ENCODE measurements around the gene CDH23.

The CDH23 gene

DNA sequence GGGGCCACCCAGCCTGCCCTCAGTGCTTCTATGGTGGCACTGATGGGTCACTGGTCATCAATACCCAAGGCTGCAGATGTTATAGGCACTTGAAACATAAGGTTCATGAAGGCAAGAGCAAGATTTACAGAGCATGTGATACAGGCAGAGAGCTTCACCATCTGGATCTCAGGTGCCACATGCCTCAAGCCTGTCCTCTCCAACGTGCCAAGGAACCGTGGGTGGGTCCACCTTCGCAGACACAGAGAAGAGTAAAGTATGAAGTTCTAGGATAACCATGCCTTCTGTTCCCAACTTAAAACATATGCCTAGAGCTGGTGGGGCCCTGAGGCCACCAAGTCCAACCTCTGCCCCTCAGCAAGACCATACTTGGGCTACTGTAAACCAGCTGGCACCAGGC lies 26.7 kb upstream of the CDH23 start:
- DNase-seq, result no peak

DNA sequence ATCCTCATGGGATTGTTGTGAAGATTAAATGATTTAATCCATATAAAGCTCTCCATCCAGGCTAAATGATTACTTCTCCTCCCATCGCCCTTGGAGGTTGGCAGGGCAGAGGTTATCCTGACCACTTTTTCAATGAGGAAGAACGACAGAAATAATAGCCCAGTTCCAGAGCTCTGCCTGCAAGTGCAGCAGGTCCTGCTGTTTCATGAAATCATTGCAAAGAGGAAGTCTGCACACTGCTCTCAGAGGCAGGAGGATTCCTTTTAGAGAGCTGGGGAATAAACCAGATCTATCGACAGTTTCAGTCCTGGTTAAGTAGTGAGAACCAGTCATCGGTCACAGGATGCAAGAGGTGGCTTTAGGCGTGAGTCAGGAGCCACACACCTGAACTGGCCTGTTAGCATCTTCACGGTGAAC lies 25.0 kb upstream of the CDH23 start:
- DNase-seq, result no peak

DNA sequence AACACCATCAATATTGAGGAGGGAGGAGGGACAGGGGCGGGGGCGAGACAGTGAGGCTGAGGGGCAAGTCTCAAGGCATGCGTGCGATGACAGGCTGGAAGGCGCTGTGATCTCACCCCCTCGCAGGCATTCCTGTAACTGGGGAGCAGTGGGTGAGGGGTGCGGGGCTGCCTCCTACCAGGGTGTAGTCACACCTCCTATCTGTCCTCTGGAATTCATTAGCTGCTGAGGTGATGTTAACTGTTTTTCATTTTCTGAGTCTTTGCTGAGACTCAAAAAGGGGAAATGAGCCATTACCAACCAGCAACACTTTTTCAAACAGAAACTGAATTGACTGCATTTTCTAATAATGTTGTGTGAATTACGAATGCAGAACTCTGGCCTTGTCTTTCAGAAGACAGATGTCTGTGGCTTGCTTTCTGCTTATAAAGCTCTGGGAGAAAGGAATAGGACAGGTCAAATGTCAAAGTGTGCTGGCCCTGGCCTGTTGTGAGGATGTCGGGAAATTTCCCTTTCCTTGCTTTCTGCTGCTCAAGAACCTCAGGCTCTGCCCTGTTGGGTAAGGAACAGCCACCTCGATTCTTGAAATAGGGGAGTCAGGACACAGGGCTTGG lies 23.7 kb upstream of the CDH23 start:
- DNase-seq, result no peak

DNA sequence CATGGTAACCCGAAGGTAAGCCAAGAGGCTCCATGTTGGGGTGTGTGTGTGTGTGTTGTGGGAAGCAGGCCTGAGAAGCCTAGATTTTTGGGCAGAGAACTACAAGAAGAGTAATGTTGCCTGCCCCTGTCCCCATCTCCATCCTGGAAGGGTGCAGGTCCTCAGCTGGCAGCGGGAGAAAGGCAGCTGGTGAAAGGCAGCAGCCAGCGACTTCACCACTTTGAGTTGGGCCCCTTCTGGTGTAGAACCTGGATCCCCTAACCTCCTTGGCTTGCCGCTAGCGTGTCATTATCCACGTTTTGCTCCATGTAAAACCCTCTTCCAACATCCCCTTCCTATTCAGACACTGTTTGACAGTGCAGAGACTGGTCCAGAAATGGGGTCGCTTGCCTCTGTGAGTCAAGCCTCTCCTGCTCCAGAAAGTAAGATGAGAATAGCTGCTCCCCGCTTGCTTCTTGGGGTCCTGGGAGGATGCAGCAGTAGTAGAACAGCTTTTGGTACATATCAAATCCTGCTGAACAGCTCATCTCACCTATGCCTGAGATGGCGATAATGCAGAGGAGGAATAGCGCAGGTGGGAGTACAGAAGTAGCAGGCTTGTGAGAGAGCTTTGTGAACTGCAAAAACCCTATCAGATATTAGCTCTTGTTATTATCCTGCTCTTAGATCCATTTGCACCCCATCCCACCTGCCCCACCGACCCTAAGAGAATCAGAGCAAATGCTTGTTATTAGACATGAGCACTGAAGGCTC lies 22.1 kb upstream of the CDH23 start:
- DNase-seq, result no peak

DNA sequence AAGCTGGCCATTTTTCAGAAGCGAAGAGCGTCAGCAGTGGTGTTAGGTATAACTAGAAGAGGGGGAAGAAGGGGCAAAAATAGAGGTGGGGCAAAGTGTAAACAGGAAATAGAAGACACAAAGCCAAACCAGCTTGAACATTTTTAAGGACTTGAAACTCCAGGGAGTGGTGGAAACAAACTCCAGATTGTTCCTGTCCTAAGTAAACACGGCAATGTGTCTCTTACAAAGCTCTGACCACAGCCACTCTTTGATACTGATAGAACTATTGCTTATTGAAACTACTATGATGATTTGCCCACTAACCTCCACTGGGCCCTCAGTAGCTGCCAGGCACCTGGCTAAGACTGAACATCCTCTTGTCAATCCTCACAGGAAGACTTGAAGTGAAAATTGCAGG lies 20.8 kb upstream of the CDH23 start:
- DNase-seq, result no peak

DNA sequence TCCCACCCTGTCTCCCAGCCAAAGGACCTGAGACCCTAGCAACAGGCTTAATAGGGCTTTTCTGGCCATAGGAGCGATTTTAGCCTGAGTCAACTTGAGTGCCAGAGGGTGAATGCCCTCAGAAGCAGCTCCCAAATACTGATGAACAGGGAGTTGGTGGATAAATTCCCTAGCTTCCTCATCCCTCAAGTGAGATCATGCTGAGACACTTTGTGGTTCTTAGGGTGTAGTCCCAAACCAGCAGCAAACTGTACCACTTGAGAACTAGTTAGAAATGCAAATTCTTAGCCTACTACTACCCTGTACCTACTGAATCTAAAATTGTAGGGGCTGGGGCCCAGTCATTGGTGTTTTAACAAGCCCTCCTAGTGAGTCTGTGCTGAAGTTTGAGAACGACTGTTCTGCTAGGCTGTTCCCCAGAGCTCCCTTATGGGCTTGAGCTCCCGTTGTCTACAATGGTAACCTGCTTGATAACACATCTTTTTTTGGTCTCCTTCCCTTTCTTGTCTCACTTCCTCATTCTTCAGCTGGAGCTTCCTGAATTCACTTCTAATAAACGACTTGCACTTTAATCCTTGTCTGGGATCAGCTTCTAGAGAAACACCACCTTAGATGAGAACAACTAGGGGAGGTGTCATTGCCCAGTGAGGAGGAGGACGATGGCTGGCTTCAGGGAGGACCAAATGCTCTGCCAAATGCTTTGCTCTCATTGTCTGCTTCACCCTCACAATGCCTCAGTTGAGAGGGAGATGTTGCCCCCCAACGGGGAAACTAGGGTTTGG lies 18.2 kb upstream of the CDH23 start:
- DNase-seq, result no peak

DNA sequence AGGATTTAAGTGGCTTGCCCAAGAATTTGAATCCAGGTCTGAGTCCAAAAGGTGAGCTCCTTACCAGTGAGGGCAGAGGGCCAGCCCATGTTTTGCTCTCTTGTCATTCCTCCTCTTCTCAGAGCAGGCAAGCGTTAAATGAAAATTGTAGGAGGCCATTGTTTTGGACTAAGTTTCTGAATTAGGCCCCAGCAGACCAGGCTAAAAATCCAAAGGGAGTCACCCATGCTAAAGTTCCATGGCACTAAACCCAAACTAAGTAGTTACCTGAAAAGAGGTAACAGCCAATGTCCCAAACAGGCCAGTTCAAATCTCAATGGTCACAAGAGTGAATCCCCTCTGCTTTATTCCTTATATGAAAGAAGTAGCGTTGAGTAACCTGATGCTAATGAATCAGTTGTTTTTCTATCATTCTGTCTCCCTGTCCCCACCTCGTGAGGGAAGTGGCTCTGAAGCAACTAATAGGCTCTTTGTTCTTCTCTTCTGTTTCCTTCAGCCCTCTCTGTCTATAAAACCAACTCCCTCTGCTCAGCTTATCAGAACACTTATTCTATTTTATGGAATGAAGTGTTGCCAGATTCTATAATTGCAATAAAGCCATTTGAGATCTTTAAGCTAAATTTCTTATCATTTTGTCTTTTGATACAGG lies 17.5 kb upstream of the CDH23 start:
- no peak for DNase-seq

DNA sequence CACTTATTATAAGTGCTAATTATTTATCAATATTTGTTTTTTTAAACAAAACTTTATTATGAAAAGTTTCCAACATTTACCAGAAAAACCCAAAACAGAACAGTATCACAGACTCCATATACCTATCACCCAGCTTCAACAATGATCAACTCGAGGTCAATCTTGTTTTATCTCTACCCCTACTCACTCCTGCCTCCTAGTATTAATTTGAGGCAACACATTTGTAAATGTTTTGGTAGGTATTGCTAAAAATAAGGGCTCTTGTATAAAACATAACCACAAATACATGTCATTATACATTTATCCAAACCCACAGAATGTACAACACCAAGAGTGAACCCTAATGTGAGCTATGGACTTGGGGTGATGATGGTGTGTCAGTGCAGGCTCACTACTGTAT lies 15.9 kb upstream of the CDH23 start:
- no peak for DNase-seq

DNA sequence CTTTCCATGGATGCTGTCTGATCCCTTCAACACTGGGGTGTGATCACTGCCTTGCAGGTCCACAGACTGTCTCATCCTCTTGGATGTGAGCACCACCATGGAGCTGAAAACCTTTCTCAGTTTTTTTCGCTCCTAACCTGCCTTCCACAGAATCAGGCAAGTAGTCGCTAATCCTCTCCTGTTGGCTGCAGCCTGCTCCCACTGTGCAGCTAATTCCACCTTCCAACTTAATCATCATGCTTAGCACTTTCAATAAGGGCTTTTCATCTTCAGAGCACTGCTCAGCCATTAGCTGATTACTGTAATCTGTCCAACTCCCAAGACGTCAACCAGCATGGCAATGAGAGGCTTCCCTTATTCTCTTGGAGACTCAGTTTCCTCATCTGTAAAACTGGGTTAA lies 15.1 kb upstream of the CDH23 start:
- DNase-seq, result no peak

DNA sequence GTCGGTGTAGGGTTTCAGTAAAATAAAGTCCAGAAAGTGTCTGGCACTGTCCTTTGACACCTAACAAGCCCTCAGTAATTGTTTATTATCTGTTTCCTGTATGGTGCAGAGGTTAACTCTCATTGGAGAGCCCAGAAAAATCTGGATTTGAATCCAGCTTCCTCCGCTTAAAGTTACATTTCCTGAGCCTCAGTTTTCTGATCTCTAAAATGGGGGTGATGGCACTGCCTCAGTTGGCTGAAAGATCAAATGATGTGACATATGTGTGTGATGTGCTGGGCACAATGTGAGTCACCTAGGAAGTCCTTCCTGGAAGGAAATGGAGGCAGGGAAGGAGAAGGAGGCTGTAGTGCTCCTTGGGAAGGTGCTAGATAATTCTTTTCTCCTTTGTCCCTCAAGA lies 14.7 kb upstream of the CDH23 start:
- DNase-seq, result no peak

DNA sequence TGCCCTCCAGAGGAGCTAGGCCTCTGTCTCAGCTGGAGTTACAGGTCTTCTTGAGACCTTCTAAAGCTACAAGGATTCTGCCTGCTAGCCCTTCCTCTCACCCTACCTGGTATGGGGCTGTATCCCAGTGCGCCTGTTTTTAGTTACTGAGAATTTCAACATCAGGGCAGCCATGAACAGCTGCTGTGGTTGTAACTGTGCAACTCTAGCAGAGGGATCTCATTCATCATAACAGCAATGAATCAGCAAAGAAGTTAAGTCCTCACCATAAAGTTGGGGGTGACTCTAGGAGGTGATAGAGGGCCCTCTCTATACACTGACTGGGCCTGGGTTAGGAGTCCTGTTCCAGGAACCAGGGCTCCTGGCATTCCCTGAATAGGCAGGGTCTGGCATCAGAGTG lies 14.0 kb upstream of the CDH23 start:
- no peak for DNase-seq

DNA sequence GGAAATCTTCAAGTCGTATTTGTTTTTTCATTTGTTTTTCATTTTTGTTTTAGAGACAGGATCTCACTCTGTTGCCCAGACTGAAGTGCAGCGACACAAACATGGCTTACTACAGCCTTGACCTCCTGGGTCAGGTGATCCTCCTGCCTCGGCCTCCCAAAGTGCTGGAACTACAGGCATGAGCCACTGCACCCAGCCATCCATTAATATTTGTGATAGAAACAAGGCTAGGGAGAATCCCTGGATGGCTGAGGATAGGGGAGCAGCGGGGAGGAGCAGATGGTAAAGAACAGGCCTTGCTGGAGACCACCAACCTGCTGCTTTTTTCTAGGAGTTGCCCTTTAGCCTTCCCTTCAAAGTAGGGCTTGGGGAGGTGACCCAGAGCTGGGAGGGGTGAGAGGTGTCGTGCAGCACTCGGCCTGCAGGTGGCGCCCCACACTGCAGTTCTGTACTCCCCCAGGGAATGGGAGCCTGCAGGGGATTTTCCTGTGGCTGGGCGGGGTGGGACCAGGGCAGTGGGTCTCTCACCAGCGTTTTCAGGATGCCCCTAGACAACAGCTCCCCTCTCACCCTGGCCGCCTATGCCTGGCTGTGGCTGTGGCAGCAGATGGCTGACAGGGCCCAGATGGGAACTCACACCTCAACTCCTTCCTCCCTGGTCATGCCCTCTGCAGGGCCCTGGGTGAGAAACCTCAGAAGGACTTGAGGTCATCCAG lies 12.6 kb upstream of the CDH23 start:
- peak in 1 of 2 experiments; percentile 10 for DNase-seq

DNA sequence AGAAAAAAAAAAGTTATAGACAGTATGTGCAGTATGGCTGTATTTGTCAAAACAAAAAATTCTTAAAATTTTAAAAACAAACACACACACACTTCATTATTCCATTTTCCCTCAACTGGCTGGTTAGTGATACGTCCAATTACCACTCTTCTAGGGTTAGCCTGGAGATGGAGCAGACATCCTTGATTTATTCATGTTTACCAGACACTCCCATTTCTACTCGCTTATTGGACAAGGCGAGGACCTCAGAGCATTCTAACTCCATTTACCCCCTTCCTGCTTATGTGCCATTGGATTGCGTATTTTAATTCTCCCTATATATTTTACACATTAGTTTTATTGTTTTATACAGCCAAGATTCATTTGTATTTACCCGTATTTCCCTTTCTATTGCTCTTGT lies 8.5 kb upstream of the CDH23 start:
- DNase-seq, result no peak

DNA sequence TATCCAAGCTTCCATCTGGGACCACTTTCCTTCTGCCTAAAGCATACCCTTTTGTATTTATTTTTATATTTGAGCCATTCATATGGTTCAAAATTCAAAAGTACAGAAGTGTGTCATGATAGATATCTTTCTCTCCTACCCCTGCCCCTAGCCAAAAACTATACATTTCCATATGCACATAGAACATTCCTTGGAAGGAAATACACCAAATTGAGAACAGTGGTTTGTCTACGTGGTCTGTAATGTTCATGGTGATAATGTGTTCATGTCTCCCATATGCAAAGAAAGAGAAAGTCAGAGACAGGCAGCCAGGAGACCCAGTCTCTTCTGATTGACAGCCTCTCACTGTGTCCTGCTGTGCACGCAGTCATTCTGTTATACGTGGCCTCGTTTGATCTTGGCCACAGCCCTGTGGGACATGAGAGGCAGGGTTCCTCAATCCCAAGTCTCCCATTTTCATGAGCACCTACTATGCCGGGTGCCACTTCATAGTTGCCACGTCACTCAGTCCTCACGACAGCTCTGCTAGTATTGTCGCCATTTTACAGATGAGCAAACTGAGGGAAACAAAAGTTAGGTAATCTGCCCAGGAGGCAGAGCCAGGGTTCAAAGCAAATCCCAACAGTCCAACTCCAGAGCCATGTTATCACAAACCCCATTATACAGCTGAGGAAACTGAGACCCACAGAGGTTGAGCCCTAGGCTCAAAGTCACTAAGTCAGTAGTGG lies 8.0 kb upstream of the CDH23 start:
- no peak for DNase-seq

DNA sequence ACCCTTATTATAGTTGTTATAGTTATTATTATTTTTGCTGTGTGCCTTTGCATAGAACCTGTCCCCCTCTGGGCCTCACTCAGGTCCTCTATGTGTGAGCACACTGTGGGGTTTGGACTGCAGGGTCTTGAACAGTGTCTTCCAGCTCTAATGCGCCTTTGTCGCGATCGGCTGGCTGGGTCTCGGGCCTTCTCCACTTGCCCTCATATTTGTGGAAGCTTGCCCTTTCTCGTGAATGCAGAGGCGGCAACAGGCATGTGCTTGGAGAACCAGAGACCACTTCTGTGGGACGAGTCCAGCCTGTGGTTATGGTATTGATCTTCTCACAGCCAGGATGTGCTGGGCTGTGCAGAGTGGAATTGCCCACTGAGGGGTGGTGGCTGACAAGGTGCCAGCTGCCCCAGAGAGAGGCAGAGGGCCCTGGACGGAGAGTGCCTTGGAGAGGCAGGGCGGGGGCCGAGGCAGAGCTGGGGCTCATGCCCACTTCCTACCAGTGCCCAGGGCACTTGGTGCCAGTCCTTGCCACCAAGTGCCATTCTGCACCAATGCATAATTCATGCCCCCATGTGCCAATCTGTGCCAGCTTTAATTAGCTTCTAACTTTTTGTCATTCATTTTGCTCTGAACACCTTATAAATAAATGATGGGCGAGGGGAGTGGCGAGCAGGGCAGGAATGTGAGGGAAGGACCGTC lies 6.8 kb upstream of the CDH23 start:
- DNase-seq, result no peak

DNA sequence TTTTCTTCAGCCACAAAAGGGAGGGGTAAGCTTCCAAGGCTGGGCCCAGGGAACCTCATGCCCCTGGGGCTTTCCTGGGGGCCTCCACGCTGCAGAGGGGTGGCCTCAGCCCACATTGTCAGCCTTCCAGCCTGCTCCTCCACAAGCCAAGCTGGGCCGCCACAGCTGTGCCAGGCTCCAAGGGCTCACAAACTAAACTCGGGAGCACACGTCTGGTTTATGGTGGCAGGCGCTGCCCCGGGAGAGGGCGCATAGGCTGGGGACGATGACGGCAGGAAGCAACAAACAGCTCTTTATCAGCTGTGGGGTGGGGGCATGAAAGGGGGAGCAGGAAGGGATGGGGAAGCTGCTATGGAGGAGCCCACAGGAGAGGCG lies 6.3 kb upstream of the CDH23 start:
- DNase-seq, result no peak

DNA sequence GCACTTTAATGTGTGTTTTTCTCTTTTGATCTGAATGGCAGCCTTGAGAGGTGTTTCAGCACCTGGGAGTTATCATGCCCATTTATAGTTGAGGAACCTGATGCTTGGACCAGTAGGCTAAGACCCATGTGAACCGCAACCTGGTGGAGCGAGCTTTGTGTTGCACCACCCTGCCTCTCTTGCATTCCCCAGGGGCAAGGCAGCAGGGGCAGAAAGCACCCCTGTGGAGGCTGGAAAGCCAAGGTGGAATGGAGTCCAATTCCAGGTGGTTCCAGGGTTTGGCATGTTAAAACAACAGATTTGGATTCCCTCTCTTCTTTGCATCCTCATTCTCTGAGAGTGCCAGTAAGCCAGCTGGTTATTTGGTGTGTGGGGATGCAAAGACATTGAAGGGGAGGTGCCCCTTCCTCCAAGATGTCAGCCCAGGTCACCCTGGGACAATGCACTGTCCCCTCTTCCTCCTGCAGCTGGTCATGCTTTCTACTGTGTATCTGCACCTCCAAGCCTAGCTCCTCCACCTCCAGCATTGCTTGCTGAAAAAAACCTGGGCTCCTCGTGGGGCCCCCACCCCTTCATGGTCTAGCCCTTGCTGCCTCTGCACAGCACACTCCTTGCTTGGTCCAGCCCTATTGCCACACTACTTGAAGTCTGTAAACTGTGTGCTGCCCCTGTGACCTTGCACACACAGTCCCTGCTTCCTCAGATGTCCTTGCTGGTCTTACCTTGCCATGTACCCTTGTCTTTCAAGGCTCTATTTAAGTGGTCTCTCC lies 5.6 kb upstream of the CDH23 start:
- no peak for DNase-seq

DNA sequence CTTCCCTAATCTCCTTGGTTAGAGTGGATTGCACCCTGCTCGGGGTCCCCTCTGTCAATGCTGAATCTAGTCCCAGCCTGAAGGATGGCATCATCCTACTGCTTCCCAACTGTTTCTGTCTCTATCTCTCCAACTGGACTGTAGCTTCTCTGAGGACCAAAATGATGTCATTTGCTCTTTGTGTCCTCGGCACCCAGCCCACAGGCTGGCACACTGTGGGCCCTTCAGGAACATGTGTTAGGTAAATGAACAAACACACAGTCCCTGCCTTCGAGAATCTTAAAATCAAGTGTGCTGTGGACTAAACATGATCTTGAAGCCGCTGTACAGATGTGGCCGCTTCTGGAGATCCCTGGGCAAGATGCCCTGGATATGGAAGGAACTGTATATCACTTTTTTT lies 5.0 kb upstream of the CDH23 start:
- no peak for DNase-seq

DNA sequence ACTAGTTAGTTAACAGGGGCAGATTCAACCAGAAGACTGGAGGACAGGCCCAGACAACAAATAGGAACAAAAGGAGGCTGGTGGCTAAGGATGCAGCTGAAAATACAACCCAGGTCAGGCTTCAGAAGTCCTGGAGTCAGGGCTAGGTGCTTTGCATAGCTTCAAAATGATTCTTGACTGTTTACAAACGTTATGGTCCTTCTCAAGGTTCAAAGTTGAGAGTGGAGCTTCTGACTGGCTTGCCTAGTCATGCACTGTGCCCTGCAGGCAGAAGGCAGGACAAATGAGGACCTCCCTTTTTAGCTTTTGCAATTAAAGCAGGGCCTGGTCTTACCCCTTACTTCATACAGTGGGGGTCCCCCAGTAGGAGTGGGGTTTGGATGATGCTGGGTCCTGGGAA lies 4.4 kb upstream of the CDH23 start:
- no peak for DNase-seq

DNA sequence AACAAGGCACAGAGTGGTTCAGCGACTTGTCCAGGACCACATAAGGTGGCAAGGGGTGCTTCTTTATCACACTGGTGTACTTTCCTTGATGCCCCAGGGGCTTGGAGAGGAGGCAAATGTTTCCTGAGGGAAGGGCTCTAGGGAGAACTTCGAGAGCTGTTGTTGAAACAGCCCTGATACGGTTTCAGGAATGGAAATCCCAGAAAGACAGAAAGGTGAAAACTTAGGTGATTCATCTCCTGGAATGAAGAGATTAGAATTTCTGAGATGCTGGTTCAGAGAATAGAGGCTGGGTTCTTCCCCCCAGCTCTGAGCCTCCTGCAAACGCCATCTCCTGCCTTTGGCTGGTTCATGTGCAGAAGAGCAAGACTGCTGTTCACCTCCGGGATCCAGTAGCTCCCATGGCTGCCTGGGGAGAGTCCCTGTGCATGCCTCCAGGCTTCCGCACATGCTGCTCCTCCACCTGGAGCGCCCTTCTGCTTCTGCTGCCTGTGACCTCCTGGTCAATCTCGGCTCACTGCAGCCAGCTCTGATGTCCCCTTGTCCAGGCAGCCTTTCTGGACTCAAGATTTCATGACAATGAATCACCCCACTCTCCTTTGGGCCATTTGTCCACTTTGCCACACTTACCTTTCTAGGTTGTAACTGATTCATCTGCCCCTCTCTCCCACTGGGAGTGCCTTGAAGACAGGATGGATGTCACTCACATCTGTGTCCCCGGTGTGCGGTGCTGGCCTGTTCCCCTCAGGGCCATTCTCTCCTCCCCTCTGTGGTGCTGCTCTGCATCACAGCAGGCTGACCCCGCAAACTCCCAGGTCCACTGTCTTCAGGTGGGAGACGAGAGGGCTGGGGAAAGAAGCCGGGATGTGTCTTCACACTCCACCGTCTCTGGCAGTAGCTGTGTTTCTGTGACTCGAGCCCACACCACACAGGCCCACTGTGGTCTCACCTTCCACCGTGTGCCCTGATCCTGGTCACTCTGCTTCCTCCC lies 3.6 kb upstream of the CDH23 start:
- no peak for DNase-seq

Measured in SHP77 (cell line).